NCI-H345 treated with DMSO at 0.1 percent for 48 hours (cell line): ENCODE data around the gene RIN3.
A peak's percentile ranks its signal among the peaks of the same experiment; 100 is the strongest.
"Not testable (repeated sequence)": the region's sequence is repeated elsewhere in the genome, so short reads cannot be mapped to it uniquely, and the experiment has no call there.

Experiments
- DNase-seq: peaks from one replicate; lab custom pipeline; 2025; ENCODE audit not compliant: unreplicated experiment; lab: John Stamatoyannopoulos, UW

RIN3 gene

GRCh38 chr14:92660571-92660970 is 147.0 kb downstream of the RIN3 start:
- no peak for DNase-seq

- DNase-seq, result no peak
These were observed 149.5 kb downstream of the RIN3 start for GRCh38 chr14:92663049-92663448.

- no peak for DNase-seq
These were observed 152.1 kb downstream of the RIN3 start for GRCh38 chr14:92665661-92666110.

- no peak for DNase-seq
These were observed 152.7 kb downstream of the RIN3 start for GRCh38 chr14:92666251-92666650.

- no peak for DNase-seq
These were observed 154.8 kb downstream of the RIN3 start for GRCh38 chr14:92668276-92668973.

- DNase-seq, result no peak
These were observed 156.6 kb downstream of the RIN3 start for GRCh38 chr14:92670160-92670559.

GRCh38 chr14:92670643-92671366 is 157.2 kb downstream of the RIN3 start:
- DNase-seq, result no peak

- DNase-seq, result no peak
These were observed 160.1 kb downstream of the RIN3 start for GRCh38 chr14:92673601-92674150.

- no peak for DNase-seq
These were observed 161.8 kb downstream of the RIN3 start for GRCh38 chr14:92675421-92675820.

GRCh38 chr14:92675976-92676375 is 162.4 kb downstream of the RIN3 start:
- DNase-seq, result no peak

GRCh38 chr14:92676403-92677086 is 163.0 kb downstream of the RIN3 start:
- DNase-seq, result no peak

- no peak for DNase-seq
These were observed 163.6 kb downstream of the RIN3 start for GRCh38 chr14:92677087-92677668.

- DNase-seq, result no peak
These were observed 164.4 kb downstream of the RIN3 start for GRCh38 chr14:92677955-92678354.

GRCh38 chr14:92678766-92679165 is 165.2 kb downstream of the RIN3 start:
- DNase-seq, result no peak

GRCh38 chr14:92679246-92679645 is 165.7 kb downstream of the RIN3 start:
- DNase-seq, result no peak

GRCh38 chr14:92680330-92680729 is 166.7 kb downstream of the RIN3 start:
- DNase-seq, result not testable (repeated sequence)

GRCh38 chr14:92680781-92681650 is 167.4 kb downstream of the RIN3 start:
- DNase-seq, result peak; percentile 30

GRCh38 chr14:92683041-92683440 is 169.5 kb downstream of the RIN3 start:
- no peak for DNase-seq

- DNase-seq, result no peak
These were observed 171.4 kb downstream of the RIN3 start for GRCh38 chr14:92684801-92685560.
